ENCODE measurements around the gene C2CD2. TPM values are rescaled to one million over a fixed set of nuclear protein-coding genes. Genes with fewer than 3 reads are reported as not detected.

The C2CD2 gene
- total and polyA plus RNA-seq, 2 donors, result 8.9 to 11.3 TPM

GRCh38 chr21:41925767-41926116 is 28.1 kb downstream of the C2CD2 start:
- Histone ChIP-seq H3K4me1 (ENCODE audit: control insufficient read depth in 2 of 2, insufficient read depth in 2 of 2, low read length in 2 of 2) (peaks cover 38 to 81% of the 10 kb centered on the region in 2 donors), H3K9me3 (ENCODE audit: control insufficient read depth in 2 of 2, insufficient read depth in 1 of 2, low read length in 1 of 2) (no peaks in the 10 kb centered on the region), H3K36me3 (ENCODE audit: control insufficient read depth in 2 of 2, insufficient read depth in 2 of 2, low read length in 1 of 2) (no peaks in the 10 kb centered on the region), H3K27me3 (ENCODE audit: control insufficient read depth in 2 of 2, insufficient read depth in 1 of 2, low read length in 1 of 2) (no peaks in the 10 kb centered on the region), H3K4me3 (ENCODE audit: low read length in 2 of 2) (peak overlapping the region; percentile 52 to 60), H3K27ac (ENCODE audit: low read depth in 1 of 2, low read length in 1 of 2) (peak overlapping the region; percentile 96 to 97)
- WGBS, result 67% methylated on average over 4 of the region's 4 CpGs
- DNase-seq (ENCODE audit: low read depth in 6 of 9, low spot score in 9 of 9), result no peak

- Histone ChIP-seq H3K27me3 (ENCODE audit: control insufficient read depth in 2 of 2, insufficient read depth in 1 of 2, low read length in 1 of 2) (no peaks in the 10 kb centered on the region), H3K36me3 (ENCODE audit: control insufficient read depth in 2 of 2, insufficient read depth in 2 of 2, low read length in 1 of 2) (peaks cover 0 to 2% of the 10 kb centered on the region in 2 donors), H3K4me3 (ENCODE audit: low read length in 2 of 2) (no peak overlapping the region), H3K27ac (ENCODE audit: low read depth in 1 of 2, low read length in 1 of 2) (peak overlapping the region; percentile 27 to 77), H3K4me1 (ENCODE audit: control insufficient read depth in 2 of 2, insufficient read depth in 2 of 2, low read length in 2 of 2) (peaks cover 34 to 75% of the 10 kb centered on the region in 2 donors), H3K9me3 (ENCODE audit: control insufficient read depth in 2 of 2, insufficient read depth in 1 of 2, low read length in 1 of 2) (no peaks in the 10 kb centered on the region)
- DNase-seq (ENCODE audit: low read depth in 6 of 9, low spot score in 9 of 9), result no peak
- 86% methylated on average over 6 of the region's 6 CpGs for WGBS
These were observed 29.5 kb downstream of the C2CD2 start for GRCh38 chr21:41924368-41924754.

- DNase-seq (ENCODE audit: low read depth in 6 of 9, low spot score in 9 of 9), result no peak
- 45% methylated on average over 7 of the region's 7 CpGs for WGBS
- Histone ChIP-seq H3K27ac (ENCODE audit: low read depth in 1 of 2, low read length in 1 of 2) (peak overlapping the region; percentile 77 to 84), H3K4me3 (ENCODE audit: low read length in 2 of 2) (no peak overlapping the region), H3K4me1 (ENCODE audit: control insufficient read depth in 2 of 2, insufficient read depth in 2 of 2, low read length in 2 of 2) (peaks cover 29 to 69% of the 10 kb centered on the region in 2 donors), H3K36me3 (ENCODE audit: control insufficient read depth in 2 of 2, insufficient read depth in 2 of 2, low read length in 1 of 2) (peaks cover 0 to 7% of the 10 kb centered on the region in 2 donors), H3K9me3 (ENCODE audit: control insufficient read depth in 2 of 2, insufficient read depth in 1 of 2, low read length in 1 of 2) (no peaks in the 10 kb centered on the region), H3K27me3 (ENCODE audit: control insufficient read depth in 2 of 2, insufficient read depth in 1 of 2, low read length in 1 of 2) (no peaks in the 10 kb centered on the region)
These were observed 30.0 kb downstream of the C2CD2 start for GRCh38 chr21:41923631-41924367.

GRCh38 chr21:41923186-41923585 is 30.6 kb downstream of the C2CD2 start:
- H3K4me3 ChIP-seq (ENCODE audit: low read length in 2 of 2), result no peak overlapping the region
- H3K27ac ChIP-seq (ENCODE audit: low read depth in 1 of 2, low read length in 1 of 2), result no peak overlapping the region
- H3K4me1 ChIP-seq (ENCODE audit: control insufficient read depth in 2 of 2, insufficient read depth in 2 of 2, low read length in 2 of 2), result peaks cover 23 to 63% of the 10 kb centered on the region in 2 donors
- DNase-seq (ENCODE audit: low read depth in 6 of 9, low spot score in 9 of 9), result no peak
- peaks cover 5 to 7% of the 10 kb centered on the region in 2 donors for H3K36me3 ChIP-seq (ENCODE audit: control insufficient read depth in 2 of 2, insufficient read depth in 2 of 2, low read length in 1 of 2)
- H3K9me3 ChIP-seq (ENCODE audit: control insufficient read depth in 2 of 2, insufficient read depth in 1 of 2, low read length in 1 of 2), result no peaks in the 10 kb centered on the region
- H3K27me3 ChIP-seq (ENCODE audit: control insufficient read depth in 2 of 2, insufficient read depth in 1 of 2, low read length in 1 of 2), result no peaks in the 10 kb centered on the region
- 70% methylated on average over 8 of the region's 8 CpGs for WGBS

GRCh38 chr21:41921021-41921420 is 32.8 kb downstream of the C2CD2 start:
- no peaks in the 10 kb centered on the region for H3K27me3 ChIP-seq (ENCODE audit: control insufficient read depth in 2 of 2, insufficient read depth in 1 of 2, low read length in 1 of 2)
- H3K9me3 ChIP-seq (ENCODE audit: control insufficient read depth in 2 of 2, insufficient read depth in 1 of 2, low read length in 1 of 2), result no peaks in the 10 kb centered on the region
- DNase-seq (ENCODE audit: low read depth in 6 of 9, low spot score in 9 of 9), result no peak
- peaks cover 8 to 21% of the 10 kb centered on the region in 2 donors for H3K36me3 ChIP-seq (ENCODE audit: control insufficient read depth in 2 of 2, insufficient read depth in 2 of 2, low read length in 1 of 2)
- no peak overlapping the region for H3K27ac ChIP-seq (ENCODE audit: low read depth in 1 of 2, low read length in 1 of 2)
- 43% methylated on average over 7 of the region's 7 CpGs for WGBS
- peaks cover 15 to 44% of the 10 kb centered on the region in 2 donors for H3K4me1 ChIP-seq (ENCODE audit: control insufficient read depth in 2 of 2, insufficient read depth in 2 of 2, low read length in 2 of 2)
- no peak overlapping the region for H3K4me3 ChIP-seq (ENCODE audit: low read length in 2 of 2)

GRCh38 chr21:41920476-41920875 is 33.3 kb downstream of the C2CD2 start:
- H3K36me3 ChIP-seq (ENCODE audit: control insufficient read depth in 2 of 2, insufficient read depth in 2 of 2, low read length in 1 of 2), result peaks cover 10 to 25% of the 10 kb centered on the region in 2 donors
- H3K9me3 ChIP-seq (ENCODE audit: control insufficient read depth in 2 of 2, insufficient read depth in 1 of 2, low read length in 1 of 2), result no peaks in the 10 kb centered on the region
- no peak for DNase-seq (ENCODE audit: low read depth in 6 of 9, low spot score in 9 of 9)
- no peak overlapping the region for H3K4me3 ChIP-seq (ENCODE audit: low read length in 2 of 2)
- no peak overlapping the region for H3K27ac ChIP-seq (ENCODE audit: low read depth in 1 of 2, low read length in 1 of 2)
- no peaks in the 10 kb centered on the region for H3K27me3 ChIP-seq (ENCODE audit: control insufficient read depth in 2 of 2, insufficient read depth in 1 of 2, low read length in 1 of 2)
- WGBS, result 92% methylated on average over 5 of the region's 5 CpGs
- H3K4me1 ChIP-seq (ENCODE audit: control insufficient read depth in 2 of 2, insufficient read depth in 2 of 2, low read length in 2 of 2), result peaks cover 10 to 38% of the 10 kb centered on the region in 2 donors

- H3K4me3 ChIP-seq (ENCODE audit: low read length in 2 of 2), result no peak overlapping the region
- H3K27ac ChIP-seq (ENCODE audit: low read depth in 1 of 2, low read length in 1 of 2), result no peak overlapping the region
- H3K27me3 ChIP-seq (ENCODE audit: control insufficient read depth in 2 of 2, insufficient read depth in 1 of 2, low read length in 1 of 2), result no peaks in the 10 kb centered on the region
- no peaks in the 10 kb centered on the region for H3K9me3 ChIP-seq (ENCODE audit: control insufficient read depth in 2 of 2, insufficient read depth in 1 of 2, low read length in 1 of 2)
- no peak for DNase-seq (ENCODE audit: low read depth in 6 of 9, low spot score in 9 of 9)
- H3K36me3 ChIP-seq (ENCODE audit: control insufficient read depth in 2 of 2, insufficient read depth in 2 of 2, low read length in 1 of 2), result peaks cover 10 to 26% of the 10 kb centered on the region in 2 donors
- peaks cover 10 to 32% of the 10 kb centered on the region in 2 donors for H3K4me1 ChIP-seq (ENCODE audit: control insufficient read depth in 2 of 2, insufficient read depth in 2 of 2, low read length in 2 of 2)
- WGBS, result 96% methylated on average over 15 of the region's 15 CpGs
These were observed 34.0 kb downstream of the C2CD2 start for GRCh38 chr21:41919666-41920398.

- peaks cover 4 to 23% of the 10 kb centered on the region in 2 donors for H3K4me1 ChIP-seq (ENCODE audit: control insufficient read depth in 2 of 2, insufficient read depth in 2 of 2, low read length in 2 of 2)
- DNase-seq (ENCODE audit: low read depth in 6 of 9, low spot score in 9 of 9), result no peak
- no peak overlapping the region for H3K4me3 ChIP-seq (ENCODE audit: low read length in 2 of 2)
- H3K27ac ChIP-seq (ENCODE audit: low read depth in 1 of 2, low read length in 1 of 2), result no peak overlapping the region
- 98% methylated on average over 15 of the region's 15 CpGs for WGBS
- no peaks in the 10 kb centered on the region for H3K9me3 ChIP-seq (ENCODE audit: control insufficient read depth in 2 of 2, insufficient read depth in 1 of 2, low read length in 1 of 2)
- peaks cover 10 to 27% of the 10 kb centered on the region in 2 donors for H3K36me3 ChIP-seq (ENCODE audit: control insufficient read depth in 2 of 2, insufficient read depth in 2 of 2, low read length in 1 of 2)
- H3K27me3 ChIP-seq (ENCODE audit: control insufficient read depth in 2 of 2, insufficient read depth in 1 of 2, low read length in 1 of 2), result no peaks in the 10 kb centered on the region
These were observed 35.1 kb downstream of the C2CD2 start for GRCh38 chr21:41918561-41919358.

GRCh38 chr21:41917531-41917930 is 36.3 kb downstream of the C2CD2 start:
- peaks cover 0 to 16% of the 10 kb centered on the region in 2 donors for H3K4me1 ChIP-seq (ENCODE audit: control insufficient read depth in 2 of 2, insufficient read depth in 2 of 2, low read length in 2 of 2)
- no peak overlapping the region for H3K27ac ChIP-seq (ENCODE audit: low read depth in 1 of 2, low read length in 1 of 2)

More at GRCh38 chr21:41917531-41917930, 36.3 kb downstream of the C2CD2 start:
- no peak overlapping the region for H3K4me3 ChIP-seq (ENCODE audit: low read length in 2 of 2)
- DNase-seq (ENCODE audit: low read depth in 6 of 9, low spot score in 9 of 9), result no peak
- WGBS, result 99% methylated on average over 4 of the region's 4 CpGs
- no peaks in the 10 kb centered on the region for H3K9me3 ChIP-seq (ENCODE audit: control insufficient read depth in 2 of 2, insufficient read depth in 1 of 2, low read length in 1 of 2)
- H3K27me3 ChIP-seq (ENCODE audit: control insufficient read depth in 2 of 2, insufficient read depth in 1 of 2, low read length in 1 of 2), result no peaks in the 10 kb centered on the region
- peaks cover 10 to 37% of the 10 kb centered on the region in 2 donors for H3K36me3 ChIP-seq (ENCODE audit: control insufficient read depth in 2 of 2, insufficient read depth in 2 of 2, low read length in 1 of 2)
